Adrenal gland (tissue), 5 donors: ENCODE results near the gene PIN4.

Experiments used
- CTCF ChIP-seq, 6 experiments: fragments of 450-650 bp in 4 of 6; fragments of 200-600 bp in 2 of 6; sonication (generic) in 1 of 6; IDR thresholded peaks; 1 replicate in 5 of 6; 2 replicates in 1 of 6; pipeline versions ENCODE4 v1.5.1 to v1.8.0; 2016 to 2021; ENCODE audit warnings: antibody characterized with exemption in 6 of 6, mild to moderate bottlenecking in 2 of 6, moderate library complexity in 1 of 6
- POLR2A ChIP-seq, 2 donors: fragments of 450-650 bp; IDR thresholded peaks; one replicate each; pipeline ENCODE4 v1.6.1; 2017; ENCODE audit warnings: antibody characterized with exemption in 2 of 2, mild to moderate bottlenecking in 2 of 2, moderate library complexity in 1 of 2
- donor health status: DM: no; HTN: no; CAD: no.

DNA sequence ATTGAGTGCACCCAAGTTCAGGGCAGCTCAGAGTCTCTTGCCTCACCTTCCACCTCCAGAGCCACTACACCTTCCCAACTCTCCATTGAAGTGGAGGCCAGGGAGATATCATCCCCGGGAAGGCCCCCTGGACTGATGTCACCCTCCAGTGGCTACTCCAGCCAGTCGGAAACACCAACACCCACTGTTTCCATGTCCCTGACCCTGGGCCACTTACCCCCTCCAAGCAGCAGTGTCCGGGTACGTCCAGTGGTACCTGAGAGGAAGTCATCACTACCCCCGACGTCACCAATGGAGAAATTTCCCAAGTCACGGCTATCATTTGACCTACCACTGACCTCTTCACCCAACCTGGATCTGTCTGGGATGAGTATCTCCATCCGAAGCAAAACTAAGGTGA, 42.0 kb upstream of the PIN4 start:
- no peak for TF ChIP-seq CTCF (IDR thresholded peaks at IDR 0.05)
- TF ChIP-seq POLR2A (IDR thresholded peaks at IDR 0.05) = no peak
